Measurements from ENCODE around the gene MRTFA. TPM values are rescaled to one million over a fixed set of nuclear protein-coding genes. Genes with fewer than 3 reads are reported as not detected.
A peak's percentile ranks its signal among the peaks of the same experiment; 100 is the strongest.
"Not testable (repeated sequence)": the region's sequence is repeated elsewhere in the genome, so short reads cannot be mapped to it uniquely, and the experiment has no call there.

MRTFA gene
- total and polyA plus RNA-seq, 5 experiments from 2014 or later, result 10.7 to 122 (median 31.0) TPM

DNA sequence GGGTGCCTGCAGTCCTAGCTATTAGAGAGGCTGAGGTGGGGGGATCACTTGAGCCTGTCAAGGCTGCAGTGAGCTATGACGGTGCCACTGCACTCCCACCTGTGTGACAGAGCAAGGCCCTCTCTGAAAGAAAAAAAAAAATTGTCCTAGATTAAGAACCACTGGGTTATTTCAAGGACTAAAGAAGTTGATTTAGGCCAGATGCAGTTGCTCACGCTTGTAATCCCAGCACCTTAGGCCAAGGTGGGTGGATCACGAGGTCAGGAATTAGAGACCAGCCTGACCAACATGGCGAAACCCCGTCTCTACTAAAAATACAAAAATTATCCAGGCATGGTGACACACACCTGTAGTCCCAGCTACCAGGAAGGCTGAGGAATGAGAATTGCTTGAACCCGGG lies 129.0 kb downstream of the MRTFA start:
- POLR2A ChIA-PET, result interaction anchor here (0.9 to 1.0 kb wide), 3 partner anchors 26 to 56 kb away, joined by 3 to 4 read pairs (median 3); no protein-coding TSS in a partner anchor

DNA sequence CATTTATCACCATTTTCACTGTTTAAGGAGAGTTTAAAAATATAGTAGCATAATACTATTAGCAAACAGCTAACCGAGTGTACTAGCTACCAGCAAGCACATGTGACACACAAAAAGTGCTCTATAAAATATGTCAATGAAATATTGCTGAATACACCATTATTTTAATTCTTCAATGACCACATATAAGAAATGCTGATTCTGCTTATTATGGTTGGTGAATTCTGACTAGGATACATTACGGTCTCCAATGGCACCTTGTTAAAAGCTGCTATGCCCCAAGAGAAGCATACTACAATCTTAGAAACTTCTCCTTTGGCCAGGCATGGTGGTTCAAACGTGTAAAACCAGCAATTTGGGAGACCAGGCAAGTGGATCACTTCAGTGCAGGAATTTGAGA lies 129.8 kb downstream of the MRTFA start:
- no peak overlapping the region for H3K27ac Mint-ChIP-seq
- H3K36me3 Mint-ChIP-seq, result peaks cover 0 to 6% (median 3%) of the 10 kb centered on the region in 3 donors
- H3K9me3 Mint-ChIP-seq, result no peaks in the 10 kb centered on the region
- DNase-seq (no peak), ATAC-seq (no peak)
- H3K4me1 Mint-ChIP-seq, result peaks cover 20 to 50% (median 34%) of the 10 kb centered on the region in 4 donors
- no peak overlapping the region for H3K4me3 Mint-ChIP-seq
- no peaks in the 10 kb centered on the region for H3K27me3 Mint-ChIP-seq
- POLR2A ChIA-PET, result interaction anchor here (0.9 to 1.0 kb wide), 3 partner anchors 27 to 55 kb away, joined by 3 to 4 read pairs (median 3); no protein-coding TSS in a partner anchor

More for the DNA sequence above, 129.0 kb downstream of the MRTFA start:
- Mint-ChIP-seq H3K9me3 (no peaks in the 10 kb centered on the region), H3K4me3 (no peak overlapping the region), H3K4me1 (peaks cover 20 to 52% (median 34%) of the 10 kb centered on the region in 4 donors), H3K36me3 (peaks cover 0 to 6% (median 3%) of the 10 kb centered on the region in 3 donors), H3K27me3 (no peaks in the 10 kb centered on the region), H3K27ac (peak overlapping the region in 1 of 10 donors; percentile 29)
- DNase-seq, result no peak
- no peak for ATAC-seq

DNA sequence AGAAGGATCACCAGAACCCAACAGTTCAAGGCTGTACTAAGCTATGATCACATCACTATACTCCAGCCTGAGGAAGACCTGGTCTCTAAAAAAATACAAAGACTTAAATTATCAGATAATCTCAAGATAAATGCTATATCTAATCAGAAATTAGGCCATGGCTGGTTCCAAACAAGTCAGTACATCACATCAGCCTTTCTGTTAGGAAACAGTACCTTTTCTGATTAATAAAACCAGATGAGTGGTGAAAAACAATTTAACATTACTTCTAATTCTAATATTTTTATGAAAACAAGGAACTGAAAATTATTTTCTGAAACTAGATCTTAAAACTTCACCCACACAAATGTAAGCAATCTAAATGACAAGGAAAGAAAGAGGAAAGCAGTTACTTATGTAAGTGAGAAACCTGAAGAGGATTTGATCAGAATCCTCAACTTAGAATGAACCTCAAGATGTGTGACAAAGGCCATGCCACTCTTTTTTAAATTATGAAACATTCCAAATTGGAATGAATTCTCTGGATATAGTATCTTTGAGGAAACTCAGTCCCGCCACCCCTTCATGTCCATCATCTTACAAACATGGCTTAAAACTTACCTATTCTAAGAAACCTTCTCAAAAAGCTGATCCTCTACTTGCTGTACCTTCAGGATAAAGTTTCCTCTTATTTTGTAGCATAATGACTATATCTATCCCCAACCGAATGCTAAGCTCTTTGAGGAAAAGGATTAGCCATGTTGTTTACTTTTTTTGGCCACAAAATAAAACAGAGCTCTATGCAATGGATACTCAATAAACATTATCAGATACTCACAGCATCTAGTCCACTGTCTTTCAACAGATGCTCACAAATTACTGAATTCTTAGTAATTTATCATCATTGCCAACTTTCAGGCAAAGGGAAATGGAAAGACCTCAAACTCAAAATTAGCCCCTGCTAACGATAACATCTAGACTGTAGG lies 132.0 kb downstream of the MRTFA start:
- peaks cover 9 to 32% (median 20%) of the 10 kb centered on the region in 4 donors for H3K4me1 Mint-ChIP-seq
- POLR2A ChIA-PET, result no interaction called here
- H3K27me3 Mint-ChIP-seq, result no peaks in the 10 kb centered on the region
- DNase-seq (no peak), ATAC-seq (no peak)
- peaks cover 0 to 4% (median 3%) of the 10 kb centered on the region in 3 donors for H3K36me3 Mint-ChIP-seq
- no peaks in the 10 kb centered on the region for H3K9me3 Mint-ChIP-seq
- H3K27ac Mint-ChIP-seq, result peak overlapping the region in 6 of 10 donors; percentile 4 to 62 (median 19)
- H3K4me3 Mint-ChIP-seq, result no peak overlapping the region

DNA sequence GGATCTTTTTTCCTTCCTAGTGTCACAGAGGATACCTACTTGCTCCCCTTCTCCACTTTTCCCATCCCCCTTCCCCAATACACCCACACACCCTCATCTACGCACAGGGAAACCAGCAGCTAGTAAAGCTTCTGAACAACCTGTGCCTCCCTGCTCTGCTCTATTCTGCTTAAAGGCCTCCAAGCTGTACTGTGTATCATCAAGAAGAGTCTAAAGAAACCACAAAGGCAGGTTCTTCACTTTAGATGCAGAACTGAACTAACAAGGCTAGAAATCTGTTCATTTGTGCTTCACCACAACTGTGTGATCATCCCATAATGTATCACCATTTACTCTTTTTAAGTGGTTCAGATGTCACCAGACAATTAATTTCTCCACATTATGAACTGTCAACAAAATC lies 133.6 kb downstream of the MRTFA start:
- no peaks in the 10 kb centered on the region for H3K9me3 Mint-ChIP-seq
- H3K4me3 Mint-ChIP-seq, result peak overlapping the region in 2 of 10 donors; percentile 33 to 37
- H3K4me1 Mint-ChIP-seq, result peaks cover 11 to 33% (median 19%) of the 10 kb centered on the region in 4 donors
- DNase-seq (no peak), ATAC-seq (peak; percentile 30 to 49)
- H3K27me3 Mint-ChIP-seq, result no peaks in the 10 kb centered on the region
- peak overlapping the region in 9 of 10 donors; percentile 33 to 86 (median 74) for H3K27ac Mint-ChIP-seq
- POLR2A ChIA-PET, result no interaction called here
- peaks cover 0 to 4% (median 3%) of the 10 kb centered on the region in 3 donors for H3K36me3 Mint-ChIP-seq

DNA sequence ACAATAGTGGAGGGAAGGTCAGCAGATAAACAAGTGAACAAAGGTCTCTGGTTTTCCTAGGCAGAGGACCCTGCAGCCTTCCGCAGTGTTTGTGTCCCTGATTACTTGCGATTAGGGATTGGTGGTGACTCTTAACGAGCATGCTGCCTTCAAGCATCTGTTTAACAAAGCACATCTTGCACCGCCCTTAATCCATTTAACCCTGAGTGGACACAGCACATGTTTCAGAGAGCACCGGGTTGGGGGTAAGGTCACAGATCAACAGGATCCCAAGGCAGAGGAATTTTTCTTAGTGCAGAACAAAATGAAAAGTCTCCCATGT lies 136.1 kb downstream of the MRTFA start:
- DNase-seq, H3K9me3 Mint-ChIP-seq, H3K36me3 Mint-ChIP-seq, H3K4me3 Mint-ChIP-seq, POLR2A ChIA-PET, H3K27ac Mint-ChIP-seq, ATAC-seq, H3K27me3 Mint-ChIP-seq: not testable (repeated sequence)
- H3K4me1 Mint-ChIP-seq, result peaks cover 14 to 38% (median 27%) of the 10 kb centered on the region in 4 donors

DNA sequence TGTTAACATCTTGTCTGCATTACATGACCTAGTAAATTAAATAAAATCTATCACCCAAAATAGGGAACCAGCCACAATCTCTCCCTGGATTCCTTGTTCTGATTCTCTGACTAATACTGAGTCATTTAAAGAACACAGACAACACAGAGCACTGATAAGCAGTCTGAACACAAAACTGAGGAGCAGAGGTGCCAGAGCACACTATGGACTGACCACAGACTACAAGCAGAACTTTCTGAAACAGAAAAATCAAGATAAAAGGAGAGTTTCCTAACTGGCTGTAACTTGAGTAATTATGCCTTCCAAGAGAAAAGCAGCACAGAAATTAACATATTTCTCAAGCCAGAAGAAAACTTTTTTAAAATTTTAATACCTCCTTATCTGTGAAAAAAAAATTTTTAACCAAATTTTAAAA lies 137.3 kb downstream of the MRTFA start:
- POLR2A ChIA-PET, result interaction anchor here (1.4 kb wide), 1 partner anchor 10 kb away, joined by 3 read pairs; no protein-coding TSS in a partner anchor
- DNase-seq, result no peak
- Mint-ChIP-seq H3K4me3 (no peak overlapping the region), H3K27ac (peak overlapping the region in 3 of 10 donors; percentile 20 to 59 (median 46)), H3K9me3 (no peaks in the 10 kb centered on the region), H3K4me1 (peaks cover 12 to 32% (median 26%) of the 10 kb centered on the region in 4 donors), H3K36me3 (peaks cover 0 to 9% (median 3%) of the 10 kb centered on the region in 3 donors), H3K27me3 (no peaks in the 10 kb centered on the region)
- ATAC-seq, result no peak

DNA sequence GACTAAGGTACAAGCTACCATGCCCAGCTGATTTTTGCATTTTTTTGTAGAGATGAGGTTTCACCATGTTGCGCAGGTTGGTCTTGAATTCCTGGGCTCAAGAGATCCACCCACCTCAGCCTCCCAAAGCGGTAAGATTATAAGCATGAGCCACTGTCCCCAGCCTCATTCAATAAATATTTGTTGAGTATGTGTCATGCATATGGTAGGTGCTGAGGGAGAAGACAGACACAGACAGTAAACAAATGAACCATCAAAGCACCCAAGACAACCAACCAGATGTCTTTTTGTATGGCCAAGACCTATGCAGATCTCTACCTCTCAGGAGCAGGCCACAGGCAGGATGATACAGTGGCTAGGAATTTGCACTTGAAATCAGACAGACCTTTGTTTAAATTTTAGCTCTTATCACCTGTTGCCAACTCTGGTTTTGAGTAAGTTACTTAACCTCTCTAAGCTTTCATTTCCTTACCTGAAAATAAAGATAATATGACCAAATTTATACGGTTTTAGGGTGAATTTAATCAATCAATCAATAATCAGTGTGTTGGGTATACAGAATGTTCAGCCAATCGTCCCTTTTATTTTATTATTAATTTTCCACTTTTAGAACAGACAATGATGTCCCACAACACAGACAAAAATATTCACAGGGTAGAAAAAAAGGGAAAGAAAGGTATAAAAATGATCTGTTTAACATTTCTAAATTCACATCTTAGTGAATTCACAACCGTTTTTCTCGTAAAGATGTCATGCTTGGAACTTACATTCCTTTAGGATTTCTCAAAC lies 137.9 kb downstream of the MRTFA start:
- H3K4me3 Mint-ChIP-seq, result no peak overlapping the region
- peaks cover 12 to 33% (median 29%) of the 10 kb centered on the region in 4 donors for H3K4me1 Mint-ChIP-seq
- ATAC-seq (no peak), DNase-seq (no peak)
- no peaks in the 10 kb centered on the region for H3K27me3 Mint-ChIP-seq
- H3K9me3 Mint-ChIP-seq, result no peaks in the 10 kb centered on the region
- POLR2A ChIA-PET, result interaction anchor here (0.6 to 1.4 kb wide), 2 partner anchors 10 to 372 kb away, joined by 3 read pairs; no protein-coding TSS in a partner anchor
- H3K27ac Mint-ChIP-seq, result peak overlapping the region in 6 of 10 donors; percentile 19 to 73 (median 50)
- peaks cover 0 to 9% (median 3%) of the 10 kb centered on the region in 3 donors for H3K36me3 Mint-ChIP-seq

DNA sequence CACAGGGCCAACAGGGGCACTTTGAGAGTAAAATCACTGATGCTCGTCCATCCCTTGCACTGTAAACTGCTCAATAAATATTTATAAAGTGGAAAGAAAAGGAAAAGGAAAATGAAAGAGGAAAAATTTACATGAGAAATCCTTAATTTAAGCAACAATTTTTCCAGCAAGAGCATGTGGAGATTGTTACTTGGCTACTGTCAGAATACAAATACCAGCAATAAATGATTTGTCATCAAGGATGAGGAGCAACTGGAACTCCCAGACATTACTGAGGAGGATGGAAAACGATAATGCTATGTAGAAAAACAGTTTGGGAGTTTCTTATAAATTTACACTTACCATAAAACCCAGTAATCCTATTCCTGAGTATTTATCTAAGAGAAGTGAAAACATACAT lies 143.1 kb downstream of the MRTFA start:
- DNase-seq (no peak), ATAC-seq (no peak)
- no peaks in the 10 kb centered on the region for H3K9me3 Mint-ChIP-seq
- peaks cover 0 to 18% (median 3%) of the 10 kb centered on the region in 3 donors for H3K36me3 Mint-ChIP-seq
- H3K27me3 Mint-ChIP-seq, result no peaks in the 10 kb centered on the region
- peak overlapping the region in 7 of 10 donors; percentile 20 to 90 (median 58) for H3K27ac Mint-ChIP-seq
- peaks cover 11 to 43% (median 35%) of the 10 kb centered on the region in 4 donors for H3K4me1 Mint-ChIP-seq
- POLR2A ChIA-PET, result no interaction called here
- H3K4me3 Mint-ChIP-seq, result no peak overlapping the region

DNA sequence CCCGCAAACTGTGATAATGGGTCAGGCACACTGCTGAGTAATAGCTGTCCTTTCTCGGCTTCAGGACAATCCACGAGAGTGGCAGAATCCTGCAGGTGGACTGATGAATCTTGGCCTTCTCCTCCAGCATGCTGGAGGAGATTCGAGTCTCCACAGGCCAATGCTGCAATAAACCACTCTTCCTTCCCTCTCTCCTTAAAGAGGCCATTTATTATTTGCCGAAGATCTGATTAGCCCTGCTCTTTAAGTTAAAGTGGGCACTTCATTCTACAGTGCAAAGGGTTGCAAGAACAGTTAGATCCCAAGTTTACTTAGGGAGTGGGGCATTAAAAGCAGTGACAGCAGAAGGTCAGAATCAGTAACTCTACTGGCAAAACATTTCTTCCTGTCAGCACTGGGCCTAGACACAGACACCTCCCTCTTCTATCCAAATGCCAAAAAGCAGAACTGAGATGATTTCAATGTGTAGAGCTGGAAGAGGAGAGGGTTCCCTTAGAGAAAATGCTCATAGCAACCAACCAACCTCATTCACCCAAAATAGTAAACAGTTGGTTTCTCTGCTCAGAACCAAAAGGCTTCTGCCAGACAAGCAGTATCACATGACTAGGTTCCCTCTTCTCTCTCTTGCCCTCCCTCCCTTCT lies 144.4 kb downstream of the MRTFA start:
- Mint-ChIP-seq H3K4me1 (peaks cover 12 to 47% (median 40%) of the 10 kb centered on the region in 4 donors), H3K27me3 (no peaks in the 10 kb centered on the region)

DNA sequence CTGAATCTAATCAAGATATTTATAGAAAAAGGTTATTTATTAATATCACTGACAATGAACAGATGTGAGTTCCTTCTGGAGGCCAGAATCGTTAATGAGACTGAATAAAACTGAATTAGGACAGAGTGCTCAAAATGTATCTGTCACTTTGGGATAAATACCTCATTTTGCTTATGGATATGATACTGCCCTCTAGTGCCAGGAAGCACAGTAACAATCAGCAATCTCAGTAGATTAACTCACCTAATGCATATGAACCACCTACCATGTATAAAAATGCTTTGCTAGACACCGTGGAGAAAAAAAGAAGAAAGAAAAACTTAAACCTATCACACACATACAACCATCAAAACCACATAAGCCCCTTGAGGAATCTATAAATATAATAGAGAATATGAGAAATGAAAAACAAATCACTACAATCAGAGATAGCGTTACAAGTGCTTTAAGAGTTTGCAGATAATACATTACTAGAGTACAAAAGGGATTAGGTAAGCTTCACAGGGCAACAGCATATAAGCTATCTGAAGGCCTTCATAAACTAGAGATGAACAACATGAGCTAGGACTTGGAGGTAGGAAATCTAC lies 148.8 kb downstream of the MRTFA start:
- Mint-ChIP-seq H3K4me1 (peaks cover 14 to 50% (median 45%) of the 10 kb centered on the region in 4 donors), H3K27ac (peak overlapping the region in 3 of 10 donors; percentile 2 to 17 (median 6)), H3K4me3 (no peak overlapping the region), H3K9me3 (no peaks in the 10 kb centered on the region), H3K27me3 (no peaks in the 10 kb centered on the region), H3K36me3 (peaks cover 0 to 14% (median 3%) of the 10 kb centered on the region in 3 donors)
- ATAC-seq (peak; percentile 57 to 67), DNase-seq (peak in 4 of 10 donors; percentile 10 to 48 (median 40))
- POLR2A ChIA-PET, result interaction anchor here (0.6 to 5.9 kb wide), 5 partner anchors 14 to 60 kb away, joined by 3 to 23 read pairs (median 3); no protein-coding TSS in a partner anchor

More for the DNA sequence above, 144.4 kb downstream of the MRTFA start:
- H3K27ac Mint-ChIP-seq, result peak overlapping the region; percentile 60 to 90 (median 78)
- H3K4me3 Mint-ChIP-seq, result peak overlapping the region in 2 of 10 donors; percentile 33 to 36
- no peaks in the 10 kb centered on the region for H3K9me3 Mint-ChIP-seq
- DNase-seq, result peak in 4 of 10 donors; percentile 5 to 43 (median 20)
- H3K36me3 Mint-ChIP-seq, result peaks cover 0 to 13% (median 3%) of the 10 kb centered on the region in 3 donors
- peak; percentile 81 to 86 for ATAC-seq
- POLR2A ChIA-PET, result interaction anchor here (0.6 kb wide), 1 partner anchor 28 kb away, joined by 4 read pairs; no protein-coding TSS in a partner anchor

DNA sequence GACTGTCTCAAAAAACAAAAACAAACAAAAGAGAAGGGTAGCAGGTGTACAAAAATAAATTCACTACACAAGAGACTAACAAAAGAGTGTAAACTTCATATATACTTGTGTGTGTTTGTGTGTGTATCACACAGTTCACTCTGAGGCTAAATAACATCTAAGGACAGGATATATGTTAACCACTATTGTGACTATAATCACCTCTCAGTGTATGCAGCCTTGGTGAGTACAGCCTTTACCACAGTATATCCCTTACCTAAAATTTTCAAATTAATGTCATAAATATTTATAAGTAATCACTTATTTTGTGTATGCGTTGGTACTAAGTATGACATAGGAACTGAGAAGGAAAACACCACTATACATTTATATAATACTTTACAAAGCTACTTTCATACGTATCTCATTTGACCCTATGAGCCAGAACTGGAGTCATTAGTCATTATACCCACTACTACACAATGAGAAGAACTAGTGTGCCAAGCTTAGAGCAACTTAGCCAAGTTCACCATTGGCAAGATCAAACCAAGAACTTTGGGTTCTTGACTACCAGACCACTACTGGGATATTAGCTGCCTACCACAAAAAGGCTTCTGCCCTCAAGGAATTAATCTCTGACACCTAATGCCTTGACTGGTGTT lies 149.4 kb downstream of the MRTFA start:
- peak overlapping the region in 4 of 10 donors; percentile 27 to 43 (median 37) for H3K4me3 Mint-ChIP-seq
- peaks cover 0 to 14% (median 3%) of the 10 kb centered on the region in 3 donors for H3K36me3 Mint-ChIP-seq
- H3K27ac Mint-ChIP-seq, result peak overlapping the region in 7 of 10 donors; percentile 6 to 87 (median 50)
- H3K27me3 Mint-ChIP-seq, result no peaks in the 10 kb centered on the region
- POLR2A ChIA-PET, result interaction anchor here (0.6 to 5.9 kb wide), 3 partner anchors 13 to 51 kb away, joined by 3 to 23 read pairs (median 4); no protein-coding TSS in a partner anchor
- ATAC-seq (peak in 1 of 2 donors; percentile 14), DNase-seq (no peak)
- H3K9me3 Mint-ChIP-seq, result no peaks in the 10 kb centered on the region
- H3K4me1 Mint-ChIP-seq, result peaks cover 11 to 45% (median 40%) of the 10 kb centered on the region in 4 donors
